ENCODE results near the gene SLC27A2.
"Not testable (repeated sequence)": the region's sequence is repeated elsewhere in the genome, so short reads cannot be mapped to it uniquely, and the experiment has no call there.

SLC27A2 gene

DNA sequence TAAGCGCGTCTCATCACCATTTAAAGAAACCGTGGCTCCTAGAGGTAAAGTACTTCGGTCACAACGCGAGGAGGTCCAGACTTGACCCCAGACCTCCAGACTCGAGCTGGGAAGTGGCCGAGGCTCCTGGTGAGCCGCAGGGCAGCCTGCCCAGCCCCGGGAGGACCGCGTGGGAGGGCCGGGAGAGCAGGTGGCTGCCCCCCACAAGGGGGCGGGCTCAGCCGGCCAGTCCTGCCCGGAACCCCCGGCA lies at the start of gene SLC27A2:
SLC27A2 (plus strand) TSS at position 228 of the 250 bp plus-strand sequence. CDS start 232 bp downstream, outside the sequence.
- DNase-seq: no peak

DNA sequence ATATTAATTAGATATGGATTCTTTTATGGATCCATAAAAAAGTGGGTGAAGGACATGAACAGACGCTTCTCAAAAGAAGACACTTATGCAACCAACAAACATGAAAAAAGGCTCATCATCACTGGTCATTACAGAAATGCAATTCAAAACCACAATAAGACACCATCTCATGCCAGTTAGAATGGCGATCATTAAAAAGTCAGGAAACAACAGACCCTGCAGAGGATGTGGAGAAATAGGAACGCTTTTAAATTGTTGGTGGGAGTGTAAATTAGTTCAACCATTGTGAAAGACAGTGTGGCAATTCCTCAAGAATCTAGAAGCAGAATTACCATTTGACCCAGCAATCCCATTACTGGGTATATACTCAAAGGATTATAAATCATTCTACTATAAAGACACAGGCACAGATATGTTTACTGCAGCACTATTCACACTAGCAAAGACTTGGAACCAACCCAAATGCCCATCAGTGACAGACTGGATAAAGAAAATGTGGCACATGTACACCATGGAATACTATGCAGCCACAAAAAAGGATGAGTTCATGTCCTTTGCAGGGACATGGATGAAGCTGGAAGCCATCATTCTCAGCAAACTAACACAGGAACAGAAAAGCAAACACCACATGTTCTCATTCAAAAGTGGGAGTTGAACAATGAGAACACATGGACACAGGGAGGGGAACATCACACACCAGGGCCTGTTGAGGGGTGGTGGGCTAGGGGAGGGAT lies 49.6 kb upstream of the SLC27A2 start:
- DNase-seq: not testable (repeated sequence)

DNA sequence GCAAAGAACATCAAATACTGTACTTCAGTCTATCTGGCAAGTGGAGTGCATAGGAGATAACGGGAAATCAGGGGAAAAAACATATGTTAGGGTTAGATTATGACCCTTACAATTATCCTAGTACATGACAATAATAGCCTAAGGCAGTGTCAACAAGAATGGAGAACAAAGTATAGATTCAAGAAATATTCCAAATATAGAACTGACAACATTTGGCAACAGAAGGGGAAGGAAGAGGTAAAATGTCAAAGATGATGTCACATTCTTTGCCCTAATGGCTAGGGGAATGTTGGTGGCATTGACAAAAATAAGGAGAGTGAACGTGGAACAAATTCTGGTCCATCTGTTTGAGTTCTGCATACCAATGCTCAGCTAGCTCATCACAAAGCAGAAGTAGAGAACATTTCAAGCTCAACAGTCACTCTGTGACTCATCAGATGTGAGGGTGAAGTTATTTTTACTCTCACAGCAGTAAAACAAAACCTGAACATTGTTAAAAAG lies 47.4 kb upstream of the SLC27A2 start:
- DNase-seq: no peak

GRCh38 chr15:50135031-50135551 lies 46.9 kb upstream of the SLC27A2 start:
- DNase-seq: no peak

DNA sequence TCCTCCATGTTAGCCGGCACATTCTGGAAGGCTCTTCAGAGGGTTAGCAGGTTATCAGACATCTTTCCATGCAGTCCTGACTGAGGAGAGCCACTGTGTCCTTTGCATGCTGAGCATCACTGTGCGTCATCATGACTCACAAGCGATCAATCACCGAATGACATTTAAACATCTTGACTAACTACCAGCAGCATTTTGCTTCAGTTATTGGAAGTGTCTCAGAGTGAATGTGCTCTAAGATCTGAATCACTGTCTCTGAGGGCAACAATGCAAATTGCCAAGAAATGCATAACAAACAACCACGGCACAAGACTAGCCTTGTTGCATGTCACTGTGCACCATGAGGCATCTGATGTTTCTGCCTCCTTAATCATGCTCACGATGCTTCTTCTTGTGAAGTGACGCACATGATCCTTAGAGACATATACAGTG lies 44.6 kb upstream of the SLC27A2 start:
- no peak for DNase-seq

GRCh38 chr15:50137893-50138292 lies 44.1 kb upstream of the SLC27A2 start:
- DNase-seq: no peak

GRCh38 chr15:50138391-50138790 lies 43.6 kb upstream of the SLC27A2 start:
- DNase-seq: no peak

- no peak for DNase-seq
These were observed 41.9 kb upstream of the SLC27A2 start for GRCh38 chr15:50140098-50140497.

DNA sequence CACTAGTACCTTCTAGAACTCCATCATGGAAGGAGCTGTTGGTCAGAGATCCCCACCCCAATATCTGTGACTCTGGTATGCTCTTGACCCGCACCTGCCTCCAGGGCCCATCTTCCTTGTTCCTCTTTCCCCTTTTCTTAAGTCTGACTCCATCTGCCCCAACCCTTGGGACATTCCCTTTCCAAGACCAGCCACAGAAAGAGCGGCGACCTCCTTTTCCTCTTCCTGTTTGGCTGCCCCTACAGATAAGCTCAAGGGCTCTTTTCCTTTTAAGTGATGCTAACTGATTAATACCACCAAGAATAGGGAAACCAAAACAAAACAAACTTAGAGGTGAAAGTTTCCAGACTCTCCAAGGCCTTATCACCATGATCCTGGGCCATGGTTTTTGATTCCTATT lies 41.0 kb upstream of the SLC27A2 start:
- no peak for DNase-seq

DNA sequence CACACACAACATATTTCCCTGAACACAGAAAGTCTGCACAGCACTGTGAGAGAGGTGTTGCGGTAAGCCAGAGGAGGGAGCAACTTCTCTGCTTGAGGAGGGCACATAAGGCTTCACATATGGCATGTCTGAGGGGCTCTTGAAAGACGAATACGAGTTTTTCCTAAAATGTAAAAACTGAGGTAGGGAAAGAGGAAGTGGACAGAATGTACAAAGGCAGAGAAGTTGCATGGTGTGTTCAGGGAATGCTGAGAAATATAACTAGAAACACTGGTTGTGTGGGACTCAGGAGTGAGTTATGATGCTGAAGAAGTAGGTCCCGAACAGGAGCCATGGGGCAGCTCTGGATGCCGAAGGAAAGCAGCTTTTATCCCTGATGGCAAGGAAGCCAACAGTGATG lies 40.1 kb upstream of the SLC27A2 start:
- no peak for DNase-seq

- no peak for DNase-seq
These were observed 38.6 kb upstream of the SLC27A2 start for GRCh38 chr15:50143255-50143860.

- DNase-seq: no peak
These were observed 37.5 kb upstream of the SLC27A2 start for GRCh38 chr15:50144341-50145120.

GRCh38 chr15:50145451-50145872 lies 36.5 kb upstream of the SLC27A2 start:
- DNase-seq: peak; percentile 62

GRCh38 chr15:50146632-50147031 lies 35.4 kb upstream of the SLC27A2 start:
- DNase-seq: no peak

- peak; percentile 46 for DNase-seq
These were observed 33.5 kb upstream of the SLC27A2 start for GRCh38 chr15:50148362-50148963.

DNA sequence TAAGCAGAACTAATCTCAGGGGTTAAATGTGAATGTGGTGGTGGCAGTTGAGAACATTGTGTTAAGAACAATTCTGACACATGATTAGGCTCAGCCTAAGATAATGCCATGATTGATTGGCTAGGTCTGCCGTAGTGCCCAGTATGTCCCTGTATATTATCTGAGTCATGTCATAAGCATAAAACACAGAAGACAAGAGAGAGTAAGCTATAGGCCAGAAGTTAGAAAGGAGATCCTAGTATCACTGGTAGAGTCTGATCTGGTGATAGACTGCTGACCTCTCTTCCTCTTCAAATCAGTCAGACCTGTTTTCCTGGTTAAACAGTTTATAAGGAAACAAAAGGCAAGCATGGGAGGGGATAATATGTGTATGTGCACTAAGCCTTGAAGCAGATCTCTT lies 32.9 kb upstream of the SLC27A2 start:
- DNase-seq: no peak

DNA sequence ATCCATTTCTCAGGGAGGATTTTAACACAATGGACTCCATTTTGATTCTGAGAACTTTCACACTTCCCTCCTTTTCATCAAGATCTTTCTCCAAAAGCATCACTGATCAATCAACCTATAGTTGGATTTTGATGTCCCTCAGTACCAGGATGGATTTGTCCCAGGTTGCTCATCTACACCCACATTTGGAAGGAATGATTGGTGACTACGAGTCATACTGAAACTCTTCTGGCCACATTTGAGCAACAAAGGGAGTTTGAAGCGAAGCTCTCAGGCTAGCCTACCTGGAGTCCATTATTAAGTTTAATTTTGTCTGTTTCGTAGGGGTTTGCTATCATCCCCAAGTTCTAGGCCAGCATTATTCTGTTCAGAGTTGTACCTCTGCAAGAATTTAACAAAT lies 31.6 kb upstream of the SLC27A2 start:
- DNase-seq: no peak

DNA sequence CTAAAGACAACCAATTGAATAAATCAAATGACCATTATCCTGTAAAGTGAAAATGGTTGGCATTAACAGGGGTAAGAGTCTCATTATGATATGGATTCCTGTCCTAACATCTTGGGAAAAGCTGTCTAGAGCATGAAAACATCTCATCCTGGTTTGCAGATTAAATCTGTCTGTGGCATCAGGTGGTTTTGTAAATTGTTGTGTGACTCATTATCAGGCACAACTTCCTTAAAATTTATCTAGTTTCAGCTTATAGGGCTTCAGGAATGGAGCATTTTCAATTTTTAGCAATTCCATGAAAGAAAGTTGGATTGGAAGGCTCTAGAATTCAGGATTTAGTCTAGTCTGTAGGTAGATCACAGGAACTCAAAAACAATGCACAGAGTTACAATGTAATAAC lies 31.1 kb upstream of the SLC27A2 start:
- no peak for DNase-seq

- DNase-seq: no peak
These were observed 30.5 kb upstream of the SLC27A2 start for GRCh38 chr15:50151476-50151875.

DNA sequence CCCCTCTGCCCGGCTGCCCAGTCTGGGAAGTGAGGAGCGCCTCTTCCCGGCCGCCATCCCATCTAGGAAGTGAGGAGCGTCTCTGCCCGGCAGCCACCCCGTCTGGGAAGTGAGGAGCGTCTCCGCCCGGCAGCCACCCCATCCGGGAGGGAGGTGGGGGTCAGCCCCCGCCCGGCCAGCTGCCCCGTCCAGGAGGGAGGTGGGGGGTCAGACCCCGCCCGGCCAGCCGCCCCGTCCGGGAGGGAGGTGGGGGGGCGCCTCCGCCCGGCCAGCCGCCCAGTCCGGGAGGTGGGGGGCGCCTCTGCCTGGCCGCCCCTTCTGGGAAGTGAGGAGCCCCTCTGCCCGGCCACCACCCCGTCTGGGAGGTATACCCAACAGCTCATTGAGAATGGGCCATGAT lies 23.8 kb upstream of the SLC27A2 start:
- not testable (repeated sequence) for DNase-seq

DNA sequence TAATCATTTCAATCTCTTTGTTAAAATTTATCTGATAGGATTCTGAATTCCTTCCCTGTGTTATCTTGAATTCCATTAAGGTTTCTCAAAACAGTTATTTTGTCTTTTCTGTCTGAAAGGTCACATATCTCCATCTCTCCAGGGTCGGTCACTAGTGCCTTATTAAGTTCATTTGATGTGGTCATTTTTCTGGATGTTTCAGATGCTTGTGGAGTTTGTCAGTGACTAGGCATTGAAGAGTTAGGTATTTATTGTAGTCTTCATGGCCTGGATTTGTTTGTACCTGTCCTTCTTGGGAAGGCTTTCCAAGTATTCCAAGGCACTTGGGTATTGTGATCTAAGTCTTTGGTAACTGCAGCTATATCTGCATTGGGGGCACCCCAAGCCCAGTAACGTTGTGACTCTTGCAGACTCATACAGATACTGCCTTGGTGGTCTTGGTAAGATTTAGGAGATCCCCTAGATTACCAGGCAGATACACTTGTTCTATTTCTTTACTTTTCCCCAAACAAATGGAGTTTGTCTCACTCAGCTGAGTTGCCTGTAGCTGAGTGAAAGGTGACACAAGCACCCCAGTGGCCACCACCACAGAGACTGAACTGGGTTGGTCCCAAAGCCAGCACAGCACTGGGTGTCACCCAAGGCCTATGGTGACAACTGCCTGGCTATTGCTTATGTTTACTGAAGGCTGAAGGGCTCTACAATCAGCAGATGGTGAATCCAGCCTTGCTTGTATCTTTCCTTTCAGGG lies 18.9 kb upstream of the SLC27A2 start:
- no peak for DNase-seq

DNA sequence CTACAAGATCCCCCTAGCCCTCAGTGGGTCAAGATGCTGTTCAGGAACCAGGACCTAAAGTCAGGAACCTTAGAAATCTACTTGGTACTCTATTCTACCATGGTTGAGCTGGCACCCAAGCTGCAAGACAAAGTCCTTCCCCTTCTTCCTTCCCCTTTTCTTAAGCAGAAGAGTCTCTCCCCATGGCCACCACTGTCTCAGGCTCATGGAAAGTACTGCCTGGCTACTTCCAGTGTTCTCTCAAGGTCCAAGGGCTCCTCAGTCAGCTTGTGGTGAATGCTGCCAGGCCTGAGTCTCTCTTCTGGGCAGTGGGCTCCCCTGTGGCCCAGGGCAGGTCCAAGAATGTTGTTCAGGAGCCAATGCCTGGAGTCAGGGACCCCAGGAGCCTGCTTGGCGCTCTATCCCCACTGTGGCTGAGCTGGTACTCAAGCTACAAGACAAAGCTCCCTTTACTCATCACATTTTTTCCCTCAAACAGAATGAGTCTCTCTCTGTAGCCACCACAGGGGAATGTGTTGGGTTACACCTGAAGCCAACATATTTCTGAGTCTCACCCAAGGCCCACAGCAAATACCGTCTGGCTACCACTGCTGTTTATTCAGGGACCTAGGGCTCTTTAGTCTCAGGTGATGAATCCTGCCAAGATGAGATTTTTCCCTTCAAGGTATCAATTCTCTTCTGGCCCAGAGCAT lies 18.1 kb upstream of the SLC27A2 start:
- no peak for DNase-seq
